ENCODE data around the gene AGPS. TPM values are rescaled to one million over a fixed set of nuclear protein-coding genes. Genes with fewer than 3 reads are reported as not detected.

AGPS gene
- total RNA-seq, 1 experiment from 2014 or later: 60.9 TPM

DNA sequence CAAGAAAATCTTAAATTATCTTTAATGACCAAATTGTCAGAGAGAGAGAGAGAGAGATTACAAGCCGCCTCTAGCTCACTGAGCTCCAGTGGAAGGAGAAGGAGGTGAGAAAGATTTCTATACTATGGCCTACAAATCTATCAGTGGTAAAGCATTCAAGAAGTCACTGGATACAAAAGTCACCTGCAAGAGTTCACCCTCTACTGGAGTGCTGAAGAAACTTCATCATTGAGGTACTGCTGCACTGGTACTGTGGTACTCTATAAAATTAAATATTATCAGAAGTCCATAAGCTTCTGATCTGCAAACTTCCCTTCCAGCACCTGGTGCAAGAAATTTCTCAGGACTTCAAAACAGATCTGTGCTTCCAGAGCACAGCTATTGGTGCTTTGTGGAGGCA lies 48.3 kb upstream of the AGPS start:
- H3K4me1 ChIP-seq (ENCODE audit: insufficient read depth, low read length): no peaks in the 10 kb centered on the region
- H2BK12ac ChIP-seq (ENCODE audit: insufficient read length, low read depth, low read length): no peak overlapping the region
- H4K8ac ChIP-seq (replicated peaks; ENCODE audit: insufficient read length, low read depth, low read length): no peak overlapping the region
- H3K23me2 ChIP-seq (ENCODE audit: insufficient read length, low read depth, low read length, poor library complexity, severe bottlenecking): no peaks in the 10 kb centered on the region
- Mint-ChIP-seq H3K4me1 (no peaks in the 10 kb centered on the region), H3K4me3 (no peak overlapping the region), H3K36me3 (ENCODE audit: insufficient read depth in 1 of 3, low read depth in 3 of 3) (no peaks in the 10 kb centered on the region), H3K27me3 (ENCODE audit: low read depth) (no peaks in the 10 kb centered on the region), H3K9me3 (no peaks in the 10 kb centered on the region), H3K27ac (no peak overlapping the region)
- no peak overlapping the region for H3K27ac ChIP-seq (ENCODE audit: insufficient read length, low read depth, low read length)
- TF ChIP-seq, protein P1, sequence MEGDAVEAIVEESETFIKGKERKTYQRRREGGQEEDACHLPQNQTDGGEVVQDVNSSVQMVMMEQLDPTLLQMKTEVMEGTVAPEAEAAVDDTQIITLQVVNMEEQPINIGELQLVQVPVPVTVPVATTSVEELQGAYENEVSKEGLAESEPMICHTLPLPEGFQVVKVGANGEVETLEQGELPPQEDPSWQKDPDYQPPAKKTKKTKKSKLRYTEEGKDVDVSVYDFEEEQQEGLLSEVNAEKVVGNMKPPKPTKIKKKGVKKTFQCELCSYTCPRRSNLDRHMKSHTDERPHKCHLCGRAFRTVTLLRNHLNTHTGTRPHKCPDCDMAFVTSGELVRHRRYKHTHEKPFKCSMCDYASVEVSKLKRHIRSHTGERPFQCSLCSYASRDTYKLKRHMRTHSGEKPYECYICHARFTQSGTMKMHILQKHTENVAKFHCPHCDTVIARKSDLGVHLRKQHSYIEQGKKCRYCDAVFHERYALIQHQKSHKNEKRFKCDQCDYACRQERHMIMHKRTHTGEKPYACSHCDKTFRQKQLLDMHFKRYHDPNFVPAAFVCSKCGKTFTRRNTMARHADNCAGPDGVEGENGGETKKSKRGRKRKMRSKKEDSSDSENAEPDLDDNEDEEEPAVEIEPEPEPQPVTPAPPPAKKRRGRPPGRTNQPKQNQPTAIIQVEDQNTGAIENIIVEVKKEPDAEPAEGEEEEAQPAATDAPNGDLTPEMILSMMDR (conservative IDR thresholded peaks at IDR 0.05): no peak; the same call in 2 of the 3 replicates
- no peaks in the 10 kb centered on the region for H3K27me3 ChIP-seq (ENCODE audit: insufficient read depth, low read length)
- H2BK20ac ChIP-seq (ENCODE audit: low read depth, low read length, poor library complexity, severe bottlenecking): no peak overlapping the region
- H3K79me2 ChIP-seq (ENCODE audit: insufficient read depth, low read length): no peaks in the 10 kb centered on the region; the same call in 1 of the 2 replicates
- H2BK5ac ChIP-seq (ENCODE audit: insufficient read length, low read length): no peak overlapping the region
- H3K9ac ChIP-seq (ENCODE audit: extremely low read depth, insufficient read length, low read length): no peak overlapping the region
- no peak overlapping the region for H3K14ac ChIP-seq (ENCODE audit: insufficient read depth, low read length)
- no peak overlapping the region for H3K4me2 ChIP-seq (ENCODE audit: insufficient read depth, insufficient read length, low read length)
- no peak overlapping the region for H3K18ac ChIP-seq (ENCODE audit: insufficient read length, low read depth, low read length)
- H3K4ac ChIP-seq (ENCODE audit: low read depth, low read length): no peak overlapping the region
- H3K79me1 ChIP-seq (ENCODE audit: insufficient read depth, low read depth, low read length, poor library complexity, severe bottlenecking): no peaks in the 10 kb centered on the region
- no peak overlapping the region for H4K5ac ChIP-seq (ENCODE audit: insufficient read length, low read depth, low read length)
- H4K91ac ChIP-seq (ENCODE audit: insufficient read length, low read depth, low read length): no peak overlapping the region
- no peaks in the 10 kb centered on the region for H4K20me1 ChIP-seq (ENCODE audit: control insufficient read depth, insufficient read depth, insufficient read length)
- H2BK120ac ChIP-seq (ENCODE audit: low read depth, low read length, poor library complexity, severe bottlenecking): no peak overlapping the region
- H2AK5ac ChIP-seq (ENCODE audit: insufficient read length, low read length): no peak overlapping the region
- WGBS (ENCODE audit: extremely low coverage, insufficient read length, low lambda C conversion rate): no CpG with 5 or more reads among the region's 1 CpG
- no peak overlapping the region for H3K23ac ChIP-seq (ENCODE audit: insufficient read length, low read depth, low read length)
- no peak for DNase-seq
- H3K9me3 ChIP-seq (ENCODE audit: control insufficient read depth, low read depth, low read length): no peaks in the 10 kb centered on the region
- no peak overlapping the region for H3T11ph ChIP-seq (ENCODE audit: low read length)
- no peak overlapping the region for H2AFZ ChIP-seq (ENCODE audit: low read length)
- no peak overlapping the region for H3K56ac ChIP-seq (ENCODE audit: insufficient read length, low read depth, low read length)
- no peak overlapping the region for H2BK15ac ChIP-seq (ENCODE audit: low read depth, low read length)
